ENCODE measurements around the gene NLRP3.
A peak's percentile ranks its signal among the peaks of the same experiment; 100 is the strongest.
"Not testable (repeated sequence)": the region's sequence is repeated elsewhere in the genome, so short reads cannot be mapped to it uniquely, and the experiment has no call there.

The NLRP3 gene

GRCh38 chr1:247392088-247392487 lies 23.9 kb upstream of the NLRP3 start:
- DNase-seq: no peak

- not testable (repeated sequence) for DNase-seq
These were observed 20.9 kb upstream of the NLRP3 start for GRCh38 chr1:247395075-247395474.

- DNase-seq: no peak
These were observed 15.3 kb upstream of the NLRP3 start for GRCh38 chr1:247400685-247401084.

- no peak for DNase-seq
These were observed 14.5 kb upstream of the NLRP3 start for GRCh38 chr1:247401310-247402119.

GRCh38 chr1:247402120-247402675 lies 13.8 kb upstream of the NLRP3 start:
- DNase-seq: no peak

- no peak for DNase-seq
These were observed 9.8 kb upstream of the NLRP3 start for GRCh38 chr1:247406014-247406656.

GRCh38 chr1:247407180-247407616 lies 8.8 kb upstream of the NLRP3 start:
- peak; percentile 77 to 79 for DNase-seq

GRCh38 chr1:247408100-247408499 lies 7.9 kb upstream of the NLRP3 start:
- peak in 1 of 2 experiments; percentile 30 for DNase-seq

GRCh38 chr1:247409869-247410544 lies 6.0 kb upstream of the NLRP3 start:
- peak; percentile 63 to 68 for DNase-seq

- no peak for DNase-seq
These were observed 4.2 kb upstream of the NLRP3 start for GRCh38 chr1:247411621-247412327.

- no peak for DNase-seq
These were observed 1.9 kb downstream of the NLRP3 start for GRCh38 chr1:247417831-247418230.

- DNase-seq: no peak
These were observed 3.4 kb downstream of the NLRP3 start for GRCh38 chr1:247419336-247419735.

- peak; percentile 50 to 65 for DNase-seq
These were observed 5.1 kb downstream of the NLRP3 start for GRCh38 chr1:247421074-247421473.

GRCh38 chr1:247429496-247429895 lies 13.5 kb downstream of the NLRP3 start:
- DNase-seq: no peak

- no peak for DNase-seq
These were observed 14.5 kb downstream of the NLRP3 start for GRCh38 chr1:247430434-247430833.

GRCh38 chr1:247431643-247432042 lies 15.7 kb downstream of the NLRP3 start:
- DNase-seq: no peak

GRCh38 chr1:247434005-247434404 lies 18.0 kb downstream of the NLRP3 start:
- DNase-seq: no peak

GRCh38 chr1:247435030-247435758 lies 19.2 kb downstream of the NLRP3 start:
- no peak for DNase-seq

- DNase-seq: no peak
These were observed 19.8 kb downstream of the NLRP3 start for GRCh38 chr1:247435759-247436147.

- no peak for DNase-seq
These were observed 21.9 kb downstream of the NLRP3 start for GRCh38 chr1:247437551-247438505.

All from activated T-cell treated with anti-CD3 and anti-CD28 coated beads, Interleukin-2, amount 50 U/mL, for 48 hours (primary cell).